Measurements from ENCODE around the gene SYNPO2.

DNA sequence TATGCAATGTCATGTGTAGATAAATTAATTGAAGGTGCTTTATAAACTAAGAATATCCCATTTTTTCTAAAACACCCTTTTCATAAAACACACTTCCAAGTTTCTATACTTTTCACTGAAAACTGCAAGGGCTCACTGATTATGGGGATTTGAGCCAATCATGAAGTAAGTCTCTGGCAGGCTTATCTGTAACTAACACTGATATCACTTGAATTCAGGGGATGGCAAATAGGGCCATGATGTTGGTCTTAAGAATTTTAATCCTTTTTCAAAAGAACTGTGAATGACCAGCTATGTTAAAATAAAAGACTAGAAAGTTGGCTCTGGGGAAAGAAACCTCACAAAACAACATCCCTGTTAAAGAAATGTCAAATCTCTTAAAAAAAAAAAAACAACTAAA is 39.8 kb upstream of the SYNPO2 start:
- TF ChIP-seq, protein P1, sequence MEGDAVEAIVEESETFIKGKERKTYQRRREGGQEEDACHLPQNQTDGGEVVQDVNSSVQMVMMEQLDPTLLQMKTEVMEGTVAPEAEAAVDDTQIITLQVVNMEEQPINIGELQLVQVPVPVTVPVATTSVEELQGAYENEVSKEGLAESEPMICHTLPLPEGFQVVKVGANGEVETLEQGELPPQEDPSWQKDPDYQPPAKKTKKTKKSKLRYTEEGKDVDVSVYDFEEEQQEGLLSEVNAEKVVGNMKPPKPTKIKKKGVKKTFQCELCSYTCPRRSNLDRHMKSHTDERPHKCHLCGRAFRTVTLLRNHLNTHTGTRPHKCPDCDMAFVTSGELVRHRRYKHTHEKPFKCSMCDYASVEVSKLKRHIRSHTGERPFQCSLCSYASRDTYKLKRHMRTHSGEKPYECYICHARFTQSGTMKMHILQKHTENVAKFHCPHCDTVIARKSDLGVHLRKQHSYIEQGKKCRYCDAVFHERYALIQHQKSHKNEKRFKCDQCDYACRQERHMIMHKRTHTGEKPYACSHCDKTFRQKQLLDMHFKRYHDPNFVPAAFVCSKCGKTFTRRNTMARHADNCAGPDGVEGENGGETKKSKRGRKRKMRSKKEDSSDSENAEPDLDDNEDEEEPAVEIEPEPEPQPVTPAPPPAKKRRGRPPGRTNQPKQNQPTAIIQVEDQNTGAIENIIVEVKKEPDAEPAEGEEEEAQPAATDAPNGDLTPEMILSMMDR (conservative IDR thresholded peaks at IDR 0.05 in 1 of 2, IDR thresholded peaks at IDR 0.05 in 1 of 2; ENCODE audit: extremely low read depth in 1 of 2, insufficient read depth in 1 of 2, low read depth in 1 of 2, low read length in 2 of 2) = no peak
- TF ChIP-seq EZH2 (IDR thresholded peaks at IDR 0.05; ENCODE audit: borderline replicate concordance, low read length) = no peak

Measured in mammary epithelial cell (primary cell).